ENCODE data around the gene NPY. TPM values are rescaled to one million over a fixed set of nuclear protein-coding genes. Genes with fewer than 3 reads are reported as not detected.

The NPY gene
- polyA plus RNA-seq, 1 donor (not counting 4 experiments of a cell fraction or from before 2014, with no cell fraction given) = not detected

DNA sequence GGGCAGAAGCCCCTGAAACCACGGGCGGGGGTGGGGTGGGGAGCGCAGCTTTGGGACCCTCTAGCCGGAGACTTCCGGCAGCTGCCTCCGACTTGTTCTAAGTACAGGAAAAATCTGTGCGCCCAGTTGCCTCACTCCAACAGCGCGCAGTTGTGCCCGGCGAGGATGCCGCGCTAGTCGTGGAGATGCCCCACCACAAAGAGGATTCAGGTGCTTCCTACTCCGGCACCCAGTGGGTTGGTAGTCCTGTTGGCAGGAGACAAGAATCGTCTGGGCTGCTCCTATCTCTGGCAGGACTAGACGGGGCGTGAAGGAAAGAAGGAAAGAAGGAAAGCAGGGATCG lies 465 bp upstream of the NPY start:
- Histone ChIP-seq H3K79me2 (ENCODE audit: control insufficient read depth, insufficient read depth, low read length) (no peaks in the 10 kb centered on the region), H3K9me1 (ENCODE audit: control insufficient read depth, extremely low read depth, insufficient read depth, low read length) (no peaks in the 10 kb centered on the region), H3K4me2 (ENCODE audit: control insufficient read depth, extremely low read depth, insufficient read depth, low read depth, low read length) (no peak overlapping the region), H3K9me3 (ENCODE audit: control insufficient read depth, low read depth, low read length) (no peaks in the 10 kb centered on the region), H3K27me3 (ENCODE audit: control insufficient read depth, extremely low read depth, insufficient read depth, low read length) (peaks cover 59% of the 10 kb centered on the region), H4K20me1 (ENCODE audit: control insufficient read depth, extremely low read depth, insufficient read depth, low read length) (no peaks in the 10 kb centered on the region), H3K4me1 (ENCODE audit: control insufficient read depth, extremely low read depth, insufficient read depth, low read length) (no peaks in the 10 kb centered on the region), H2AFZ (ENCODE audit: control insufficient read depth, low read length) (no peak overlapping the region), H3K27ac (ENCODE audit: control insufficient read depth, insufficient read depth, low read length) (no peak overlapping the region), H3K4me3 (ENCODE audit: control insufficient read depth in 2 of 3, extremely low read depth in 1 of 3, insufficient read depth in 2 of 3, low read depth in 1 of 3, low read length in 3 of 3) (no peak overlapping the region), H3K36me3 (ENCODE audit: control insufficient read depth in 2 of 2, extremely low read depth in 1 of 2, insufficient read depth in 2 of 2, low read length in 2 of 2) (no peaks in the 10 kb centered on the region), H3K9ac (ENCODE audit: control insufficient read depth, extremely low read depth, insufficient read depth, low read length) (no peak overlapping the region)
- no peak for DNase-seq (ENCODE audit: low read depth, low spot score)
- dilution Hi-C loops (cut with MboI; ENCODE audit: extremely low pct_ligation_motif_present, low sequenced_read_pairs) = no loop called here
- FAIRE-seq = no peak
- peak; percentile 25 for TF ChIP-seq EZH2 (IDR thresholded peaks at IDR 0.05; ENCODE audit: low read length)
- TF ChIP-seq, protein P1, sequence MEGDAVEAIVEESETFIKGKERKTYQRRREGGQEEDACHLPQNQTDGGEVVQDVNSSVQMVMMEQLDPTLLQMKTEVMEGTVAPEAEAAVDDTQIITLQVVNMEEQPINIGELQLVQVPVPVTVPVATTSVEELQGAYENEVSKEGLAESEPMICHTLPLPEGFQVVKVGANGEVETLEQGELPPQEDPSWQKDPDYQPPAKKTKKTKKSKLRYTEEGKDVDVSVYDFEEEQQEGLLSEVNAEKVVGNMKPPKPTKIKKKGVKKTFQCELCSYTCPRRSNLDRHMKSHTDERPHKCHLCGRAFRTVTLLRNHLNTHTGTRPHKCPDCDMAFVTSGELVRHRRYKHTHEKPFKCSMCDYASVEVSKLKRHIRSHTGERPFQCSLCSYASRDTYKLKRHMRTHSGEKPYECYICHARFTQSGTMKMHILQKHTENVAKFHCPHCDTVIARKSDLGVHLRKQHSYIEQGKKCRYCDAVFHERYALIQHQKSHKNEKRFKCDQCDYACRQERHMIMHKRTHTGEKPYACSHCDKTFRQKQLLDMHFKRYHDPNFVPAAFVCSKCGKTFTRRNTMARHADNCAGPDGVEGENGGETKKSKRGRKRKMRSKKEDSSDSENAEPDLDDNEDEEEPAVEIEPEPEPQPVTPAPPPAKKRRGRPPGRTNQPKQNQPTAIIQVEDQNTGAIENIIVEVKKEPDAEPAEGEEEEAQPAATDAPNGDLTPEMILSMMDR (optimal IDR thresholded peaks at IDR 0.05 in 1 of 3, IDR thresholded peaks at IDR 0.05 in 1 of 3, conservative IDR thresholded peaks at IDR 0.05 in 1 of 3; ENCODE audit: extremely low read depth in 1 of 3, insufficient read depth in 2 of 3, low read length in 3 of 3) = no peak

DNA sequence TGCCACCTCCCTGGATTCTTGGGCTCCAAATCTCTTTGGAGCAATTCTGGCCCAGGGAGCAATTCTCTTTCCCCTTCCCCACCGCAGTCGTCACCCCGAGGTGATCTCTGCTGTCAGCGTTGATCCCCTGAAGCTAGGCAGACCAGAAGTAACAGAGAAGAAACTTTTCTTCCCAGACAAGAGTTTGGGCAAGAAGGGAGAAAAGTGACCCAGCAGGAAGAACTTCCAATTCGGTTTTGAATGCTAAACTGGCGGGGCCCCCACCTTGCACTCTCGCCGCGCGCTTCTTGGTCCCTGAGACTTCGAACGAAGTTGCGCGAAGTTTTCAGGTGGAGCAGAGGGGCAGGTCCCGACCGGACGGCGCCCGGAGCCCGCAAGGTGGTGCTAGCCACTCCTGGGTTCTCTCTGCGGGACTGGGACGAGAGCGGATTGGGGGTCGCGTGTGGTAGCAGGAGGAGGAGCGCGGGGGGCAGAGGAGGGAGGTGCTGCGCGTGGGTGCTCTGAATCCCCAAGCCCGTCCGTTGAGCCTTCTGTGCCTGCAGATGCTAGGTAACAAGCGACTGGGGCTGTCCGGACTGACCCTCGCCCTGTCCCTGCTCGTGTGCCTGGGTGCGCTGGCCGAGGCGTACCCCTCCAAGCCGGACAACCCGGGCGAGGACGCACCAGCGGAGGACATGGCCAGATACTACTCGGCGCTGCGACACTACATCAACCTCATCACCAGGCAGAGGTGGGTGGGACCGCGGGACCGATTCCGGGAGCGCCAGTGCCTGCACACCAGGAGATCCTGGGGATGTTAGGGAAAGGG lies 913 bp downstream of the NPY start:
- no peak overlapping the region for H3K4me3 ChIP-seq (ENCODE audit: control insufficient read depth in 2 of 3, extremely low read depth in 1 of 3, insufficient read depth in 2 of 3, low read depth in 1 of 3, low read length in 3 of 3)
- no peaks in the 10 kb centered on the region for H3K9me3 ChIP-seq (ENCODE audit: control insufficient read depth, low read depth, low read length)
- H3K79me2 ChIP-seq (ENCODE audit: control insufficient read depth, insufficient read depth, low read length) = no peaks in the 10 kb centered on the region
- H4K20me1 ChIP-seq (ENCODE audit: control insufficient read depth, extremely low read depth, insufficient read depth, low read length) = no peaks in the 10 kb centered on the region
- FAIRE-seq = no peak
- H3K9me1 ChIP-seq (ENCODE audit: control insufficient read depth, extremely low read depth, insufficient read depth, low read length) = no peaks in the 10 kb centered on the region
- no peak overlapping the region for H2AFZ ChIP-seq (ENCODE audit: control insufficient read depth, low read length)
- no peaks in the 10 kb centered on the region for H3K36me3 ChIP-seq (ENCODE audit: control insufficient read depth in 2 of 2, extremely low read depth in 1 of 2, insufficient read depth in 2 of 2, low read length in 2 of 2)
- no peaks in the 10 kb centered on the region for H3K4me1 ChIP-seq (ENCODE audit: control insufficient read depth, extremely low read depth, insufficient read depth, low read length)
- H3K27me3 ChIP-seq (ENCODE audit: control insufficient read depth, extremely low read depth, insufficient read depth, low read length) = peaks cover 62% of the 10 kb centered on the region
- dilution Hi-C loops (cut with MboI; ENCODE audit: extremely low pct_ligation_motif_present, low sequenced_read_pairs) = no loop called here
- no peak overlapping the region for H3K9ac ChIP-seq (ENCODE audit: control insufficient read depth, extremely low read depth, insufficient read depth, low read length)
- no peak for DNase-seq (ENCODE audit: low read depth, low spot score)
- TF ChIP-seq, protein P1 (optimal IDR thresholded peaks at IDR 0.05 in 1 of 3, IDR thresholded peaks at IDR 0.05 in 1 of 3, conservative IDR thresholded peaks at IDR 0.05 in 1 of 3; ENCODE audit: extremely low read depth in 1 of 3, insufficient read depth in 2 of 3, low read length in 3 of 3) = peak in 1 of 3 experiments; percentile 9
- TF ChIP-seq EZH2 (IDR thresholded peaks at IDR 0.05; ENCODE audit: low read length) = peak; percentile 28
- H3K27ac ChIP-seq (ENCODE audit: control insufficient read depth, insufficient read depth, low read length) = no peak overlapping the region
- no peak overlapping the region for H3K4me2 ChIP-seq (ENCODE audit: control insufficient read depth, extremely low read depth, insufficient read depth, low read depth, low read length)
